Esophagus muscularis mucosa (tissue), 4 donors: ENCODE results near the gene EXOC3.

Experiments used
- CTCF ChIP-seq, 3 experiments: fragments of 200-600 bp in 2 of 3; fragments of 450-650 bp in 1 of 3; sonication (generic) in 2 of 3; IDR thresholded peaks; one replicate each; pipeline ENCODE4 v1.5.1; 2017 to 2019; ENCODE audit warnings: antibody characterized with exemption in 3 of 3, mild to moderate bottlenecking in 2 of 3, moderate library complexity in 1 of 3
- EP300 ChIP-seq: sonication (generic); formaldehyde crosslinking; IDR thresholded peaks from one replicate; pipeline ENCODE4 v1.6.1; 2017; ENCODE audit warnings: antibody characterized with exemption
- POLR2A ChIP-seq: fragments of 450-650 bp; IDR thresholded peaks from one replicate; pipeline ENCODE4 v1.6.1; 2017; ENCODE audit warnings: antibody characterized with exemption, moderate library complexity, mild to moderate bottlenecking, low read depth
- POLR2AphosphoS5 ChIP-seq, 2 donors: sonication (generic); formaldehyde crosslinking; IDR thresholded peaks; one replicate each; pipeline ENCODE4 v1.6.1; 2017; ENCODE audit warnings: antibody characterized with exemption in 2 of 2

GRCh38 chr5:421287-421880, 21.6 kb upstream of the EXOC3 start:
- no peak for TF ChIP-seq EP300
- TF ChIP-seq CTCF (IDR thresholded peaks at IDR 0.05) = no peak
- TF ChIP-seq POLR2A = no peak
- TF ChIP-seq POLR2AphosphoS5 (IDR thresholded peaks at IDR 0.05) = no peak
